ACHN (cell line): ENCODE results near the gene GINS3.
A peak's percentile ranks its signal among the peaks of the same experiment; 100 is the strongest.

Experiments used
- DNase-seq: peaks from one replicate; pipeline ENCODE4 v3.0.0-alpha.2; 2015
- in situ Hi-C: cut with HindIII; loops from 2 replicates; pipeline ENCODE4 v1.10.0; 2017; ENCODE audit warnings: low sequenced_read_pairs, low pct_ligation_motif_present, low pct_unique_long_range_greater_than_20kb

GINS3 gene

DNA sequence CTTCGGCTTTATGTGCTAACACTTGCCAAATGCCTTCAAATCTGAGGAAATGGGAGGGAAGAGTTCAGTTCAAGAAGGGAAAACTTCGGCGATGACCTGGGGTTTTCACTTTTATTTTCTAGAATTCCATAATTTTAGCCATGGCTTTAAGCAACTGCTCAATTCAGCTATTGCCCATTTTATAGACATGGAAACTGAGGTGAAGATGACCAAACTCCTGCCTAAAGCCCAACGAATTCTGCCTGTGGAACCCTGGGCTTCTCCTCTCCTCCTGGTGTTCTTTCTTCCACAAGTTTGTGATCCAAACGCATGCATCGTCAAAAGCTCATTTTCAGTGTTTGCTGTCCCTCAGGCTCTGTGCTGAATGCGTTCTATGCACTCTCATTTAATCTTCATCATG, 58.3 kb downstream of the GINS3 start:
- DNase-seq = no peak
- in situ Hi-C loops = no loop called here

DNA sequence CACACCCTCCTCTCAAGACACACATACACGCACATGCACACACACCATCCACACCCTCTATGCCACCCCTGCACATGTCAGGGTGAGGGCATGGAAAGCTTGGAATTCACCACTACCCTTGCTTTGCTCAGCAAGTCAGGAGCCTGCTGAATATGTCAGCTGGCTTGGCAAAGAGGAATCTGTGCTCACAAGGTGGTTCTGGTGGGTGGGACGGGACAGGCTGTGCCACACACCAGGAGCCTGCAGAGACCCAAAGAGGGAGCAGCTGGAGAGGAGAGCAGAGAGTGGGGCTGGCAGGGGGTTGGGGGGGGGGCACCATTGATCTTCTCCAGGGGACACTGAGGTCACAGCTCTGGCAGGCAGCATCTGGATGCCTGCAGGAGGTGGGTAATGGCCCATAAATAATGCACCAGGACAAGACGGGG, 59.0 kb downstream of the GINS3 start:
- DNase-seq = no peak
- in situ Hi-C loops = no loop called here

DNA sequence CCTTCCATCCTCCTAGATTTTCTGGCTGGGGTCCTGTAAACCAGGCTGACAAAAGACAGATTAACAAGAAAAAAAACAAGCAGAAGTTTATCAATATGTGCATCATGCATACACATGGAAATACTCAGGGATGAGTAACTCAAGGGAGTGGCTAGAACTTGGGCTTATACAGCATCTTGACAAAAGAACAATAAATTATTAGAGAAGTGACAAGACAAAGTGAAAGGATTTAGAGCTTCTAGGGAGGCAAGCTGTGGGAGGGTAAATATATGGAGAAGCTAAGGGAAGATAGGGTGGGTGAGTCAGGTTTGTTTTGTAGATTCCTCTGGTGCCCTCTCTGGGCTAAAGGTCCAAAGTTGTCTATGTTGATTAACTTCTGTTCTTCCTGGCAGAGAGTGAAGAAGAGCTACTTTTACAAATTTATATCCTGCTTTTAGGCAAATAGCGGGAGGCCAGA, 59.7 kb downstream of the GINS3 start:
- in situ Hi-C loops = no loop called here
- peak; percentile 50 for DNase-seq

DNA sequence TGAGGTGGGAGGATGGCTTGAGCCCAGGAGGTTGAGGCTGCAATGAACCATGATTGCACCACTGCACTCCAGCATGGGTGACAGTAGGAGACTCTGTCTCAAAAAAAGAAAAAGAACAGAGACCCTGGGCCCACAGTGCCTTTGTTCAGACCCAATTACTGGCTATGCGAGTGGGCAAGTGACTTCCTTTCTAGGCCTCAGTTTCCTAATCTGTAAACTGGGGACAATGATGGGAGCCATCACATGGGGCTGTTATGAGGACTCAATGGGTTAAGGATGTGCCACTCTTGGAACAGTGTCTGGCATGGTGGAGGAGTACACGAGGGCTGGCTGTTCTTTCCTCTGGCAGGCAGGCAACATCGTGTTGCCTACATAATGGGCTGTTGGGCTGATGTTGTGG, 60.4 kb downstream of the GINS3 start:
- DNase-seq = no peak
- in situ Hi-C loops = no loop called here

DNA sequence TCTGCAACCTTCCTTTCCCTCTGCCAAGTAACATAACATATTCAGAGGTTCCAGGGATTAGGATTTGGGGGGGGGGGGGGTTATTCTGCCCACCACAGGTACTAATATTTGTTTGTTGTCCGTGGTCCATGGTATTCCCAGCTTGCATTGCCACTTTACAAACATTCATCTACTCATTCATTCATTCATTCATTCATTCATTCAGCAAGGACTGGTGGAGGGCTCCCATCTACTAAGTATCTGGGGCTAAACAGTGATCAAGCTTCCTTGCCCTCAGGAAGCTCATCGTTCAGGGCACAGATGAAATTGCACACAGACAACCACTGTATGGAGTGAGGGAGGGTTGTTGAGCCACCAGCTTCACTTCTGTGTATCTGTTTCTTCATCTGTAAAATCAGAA, 61.9 kb downstream of the GINS3 start:
- in situ Hi-C loops = no loop called here
- no peak for DNase-seq

DNA sequence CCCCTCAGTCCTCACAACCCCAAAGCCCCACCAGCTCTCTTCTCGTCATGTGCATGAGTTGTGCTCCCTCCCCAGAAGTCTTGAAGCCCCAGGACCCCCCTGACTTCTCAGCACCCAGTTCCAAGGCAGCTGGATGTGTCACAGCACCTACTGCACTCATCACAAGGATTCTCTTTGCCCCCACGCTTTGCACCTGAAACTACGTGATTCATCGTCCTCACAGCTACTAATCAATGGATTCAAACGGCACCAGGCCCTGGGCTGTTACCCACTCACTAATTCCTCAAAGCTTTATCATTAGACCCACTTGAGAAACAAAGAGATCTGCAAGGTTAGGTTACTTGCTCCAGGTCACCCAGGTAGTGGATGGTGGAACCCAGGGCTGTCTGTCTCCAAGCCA, 62.6 kb downstream of the GINS3 start:
- no peak for DNase-seq
- in situ Hi-C loops = no loop called here
